ENCODE data around the gene ATP10A. TPM values are rescaled to one million over a fixed set of nuclear protein-coding genes. Genes with fewer than 3 reads are reported as not detected.

ATP10A gene
- total and polyA plus RNA-seq, 12 donors, result 0.67 to 31.8 (median 16.1) TPM

GRCh38 chr15:25635191-25635590 is 227.9 kb downstream of the ATP10A start:
- DNase-seq, result no peak
- Histone ChIP-seq H3K36me3 (replicated peaks in 1 of 2) (no peaks in the 10 kb centered on the region), H3K27me3 (no peaks in the 10 kb centered on the region), H3K9me3 (replicated peaks in 1 of 3) (no peaks in the 10 kb centered on the region), H3K27ac (no peak overlapping the region), H3K4me3 (no peak overlapping the region), H3K4me1 (replicated peaks in 1 of 2) (no peaks in the 10 kb centered on the region)
- intact Hi-C loops (cut with DNase I), result loop anchor here in 1 of 2 donors (10.0 kb wide), 1 partner anchor 80 kb away; no protein-coding TSS in a partner anchor
- TF ChIP-seq, protein P1, sequence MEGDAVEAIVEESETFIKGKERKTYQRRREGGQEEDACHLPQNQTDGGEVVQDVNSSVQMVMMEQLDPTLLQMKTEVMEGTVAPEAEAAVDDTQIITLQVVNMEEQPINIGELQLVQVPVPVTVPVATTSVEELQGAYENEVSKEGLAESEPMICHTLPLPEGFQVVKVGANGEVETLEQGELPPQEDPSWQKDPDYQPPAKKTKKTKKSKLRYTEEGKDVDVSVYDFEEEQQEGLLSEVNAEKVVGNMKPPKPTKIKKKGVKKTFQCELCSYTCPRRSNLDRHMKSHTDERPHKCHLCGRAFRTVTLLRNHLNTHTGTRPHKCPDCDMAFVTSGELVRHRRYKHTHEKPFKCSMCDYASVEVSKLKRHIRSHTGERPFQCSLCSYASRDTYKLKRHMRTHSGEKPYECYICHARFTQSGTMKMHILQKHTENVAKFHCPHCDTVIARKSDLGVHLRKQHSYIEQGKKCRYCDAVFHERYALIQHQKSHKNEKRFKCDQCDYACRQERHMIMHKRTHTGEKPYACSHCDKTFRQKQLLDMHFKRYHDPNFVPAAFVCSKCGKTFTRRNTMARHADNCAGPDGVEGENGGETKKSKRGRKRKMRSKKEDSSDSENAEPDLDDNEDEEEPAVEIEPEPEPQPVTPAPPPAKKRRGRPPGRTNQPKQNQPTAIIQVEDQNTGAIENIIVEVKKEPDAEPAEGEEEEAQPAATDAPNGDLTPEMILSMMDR (IDR thresholded peaks at IDR 0.05), result no peak
- no peak for TF ChIP-seq POLR2A (IDR thresholded peaks at IDR 0.05)

- 55 to 89% (median 67%) methylated on average over 2 to 3 of the region's 3 CpGs for WGBS, 4 donors
- Histone ChIP-seq H3K36me3 (replicated peaks in 1 of 2) (no peaks in the 10 kb centered on the region), H3K4me3 (no peak overlapping the region), H3K27me3 (no peaks in the 10 kb centered on the region), H3K4me1 (replicated peaks in 1 of 2) (no peaks in the 10 kb centered on the region), H3K27ac (no peak overlapping the region), H3K9me3 (replicated peaks in 1 of 3) (no peaks in the 10 kb centered on the region)
- intact Hi-C loops (cut with DNase I), result loop anchor here in 1 of 2 donors (10.0 kb wide), 1 partner anchor 79 kb away; no protein-coding TSS in a partner anchor
- DNase-seq, result no peak
- TF ChIP-seq POLR2A (IDR thresholded peaks at IDR 0.05), result no peak
- TF ChIP-seq, protein P1 (IDR thresholded peaks at IDR 0.05), result no peak
Observed at GRCh38 chr15:25633862-25634261, 229.3 kb downstream of the ATP10A start.

- 82 to 86% (median 85%) methylated on average over 8 of the region's 8 CpGs for WGBS, 4 donors
- no peak for DNase-seq
- TF ChIP-seq, protein P1 (IDR thresholded peaks at IDR 0.05), result no peak
- no peak for TF ChIP-seq POLR2A (IDR thresholded peaks at IDR 0.05)
- Histone ChIP-seq H3K27ac (no peak overlapping the region), H3K36me3 (replicated peaks in 1 of 2) (no peaks in the 10 kb centered on the region), H3K9me3 (replicated peaks in 1 of 3) (no peaks in the 10 kb centered on the region), H3K27me3 (no peaks in the 10 kb centered on the region), H3K4me3 (no peak overlapping the region), H3K4me1 (replicated peaks in 1 of 2) (no peaks in the 10 kb centered on the region)
- intact Hi-C loops (cut with DNase I), result loop anchor here in 1 of 2 donors (10.0 kb wide), 1 partner anchor 77 kb away; no protein-coding TSS in a partner anchor
Observed at GRCh38 chr15:25631971-25632370, 231.2 kb downstream of the ATP10A start.

Small RNA genes lying within 50 kb of the gene (microRNA-seq; reads per million reads assigned to microRNA genes)
- 0 to 0.76 (median 0.57) reads per million in 3 donors for gene MIR4715

Small RNA genes lying within 50 kb of the gene (small RNA-seq; reads per million reads assigned to genes)
- gene MIR4715, result 0 to 0.08 reads per million in 2 donors
- gene RNA5SP390, result 0 reads per million in 2 donors

All from adrenal gland (tissue), 12 donors.